NCI-H510A (cell line): ENCODE results near the gene C16orf95.
"Not testable (repeated sequence)": the region's sequence is repeated elsewhere in the genome, so short reads cannot be mapped to it uniquely, and the experiment has no call there.

Experiments used
- DNase-seq: peaks from one replicate; lab custom pipeline; 2025; lab: John Stamatoyannopoulos, UW

Gene C16orf95

DNA sequence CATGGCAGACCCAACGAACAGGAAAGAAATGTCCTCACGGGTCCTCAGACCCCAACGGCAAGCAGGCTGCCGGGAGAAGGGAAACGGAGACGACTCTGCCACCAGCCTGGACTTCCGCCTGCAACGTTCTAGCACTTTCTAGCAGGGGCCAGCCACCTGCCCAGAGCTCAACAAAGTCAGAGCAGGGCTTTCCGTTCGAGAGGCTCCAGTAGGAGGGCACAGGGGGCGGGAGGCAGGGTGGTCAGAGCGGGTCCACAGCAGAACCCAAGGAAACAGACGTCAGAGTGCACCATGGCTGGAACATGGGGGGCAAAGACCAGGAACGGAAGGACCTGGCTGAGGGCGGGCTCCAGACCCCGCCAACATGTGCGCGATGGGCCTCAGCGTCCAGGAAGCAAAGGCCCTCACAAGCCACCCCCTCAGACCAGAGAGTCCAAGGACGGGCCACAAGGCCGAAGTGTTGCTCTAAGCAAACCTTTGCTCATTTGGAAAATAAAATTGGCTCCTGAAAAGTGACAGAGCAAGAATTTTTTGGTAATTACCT lies 29.4 kb upstream of the C16orf95 start:
- DNase-seq: no peak

DNA sequence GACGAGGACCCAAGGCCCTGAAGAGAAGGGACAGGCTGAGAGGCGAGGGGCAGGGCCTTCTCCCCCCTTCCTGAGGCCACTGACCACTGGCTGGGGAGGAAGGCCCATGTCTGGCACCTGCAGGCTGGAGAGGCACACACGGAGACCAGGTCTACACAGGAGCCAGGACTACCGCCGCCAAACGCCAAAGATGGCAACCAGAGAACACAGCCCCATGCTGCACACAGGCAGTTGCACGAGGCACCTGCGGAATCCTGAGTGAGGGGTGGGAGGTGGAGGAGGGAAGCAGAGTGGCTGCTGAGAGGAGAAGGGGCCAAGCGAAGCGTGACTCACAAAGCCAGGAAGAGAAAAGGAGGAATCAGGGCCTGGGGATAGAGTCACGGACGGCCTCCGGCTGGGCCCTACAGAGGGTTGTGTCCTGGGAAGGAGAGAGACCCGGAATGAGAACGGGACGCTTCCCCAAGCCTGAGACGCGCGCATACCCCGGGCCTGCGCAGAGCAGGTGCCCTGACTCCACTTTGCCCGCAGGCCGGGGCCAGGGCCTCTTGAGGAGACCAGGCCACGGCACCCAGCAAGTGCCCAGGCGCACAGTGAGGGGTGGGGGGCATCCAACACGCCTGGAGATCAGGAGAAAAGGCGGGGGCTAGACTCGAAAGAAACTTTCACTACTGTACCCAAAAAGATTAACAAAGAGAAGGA lies 28.7 kb upstream of the C16orf95 start:
- DNase-seq: no peak

DNA sequence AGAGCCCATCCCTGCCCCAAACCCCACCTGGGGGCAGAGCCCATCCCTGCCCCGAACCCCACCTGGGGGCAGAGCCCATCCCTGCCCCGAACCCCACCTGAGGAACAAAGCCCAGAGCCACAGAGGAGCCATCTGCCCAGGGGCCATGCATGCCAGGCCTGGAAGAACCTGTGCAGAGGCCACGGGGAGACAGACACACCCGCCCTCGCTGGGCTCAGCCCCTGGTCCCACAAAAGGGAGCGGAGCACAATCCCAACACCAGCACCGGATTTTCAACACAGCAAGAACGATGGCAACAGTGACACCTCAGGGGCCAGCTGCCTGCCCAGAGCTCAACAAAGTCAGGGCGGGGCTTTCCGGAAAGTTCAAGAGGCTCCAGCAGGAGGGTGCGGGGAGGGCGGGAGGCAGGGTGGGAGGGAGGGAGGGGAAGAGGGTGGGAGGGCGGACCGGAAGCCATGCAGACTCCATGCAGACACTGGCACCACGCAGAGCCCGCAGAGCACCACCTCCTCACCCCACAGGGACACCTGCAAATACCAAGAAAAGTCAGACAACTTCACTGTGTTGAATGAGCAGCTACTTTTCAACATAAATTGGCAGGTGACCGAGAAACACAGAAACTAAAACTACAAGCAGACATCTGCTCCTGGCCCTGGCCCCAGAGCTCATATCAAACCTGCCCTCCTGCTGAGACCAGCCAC lies 27.9 kb upstream of the C16orf95 start:
- DNase-seq: peak; percentile 66

DNA sequence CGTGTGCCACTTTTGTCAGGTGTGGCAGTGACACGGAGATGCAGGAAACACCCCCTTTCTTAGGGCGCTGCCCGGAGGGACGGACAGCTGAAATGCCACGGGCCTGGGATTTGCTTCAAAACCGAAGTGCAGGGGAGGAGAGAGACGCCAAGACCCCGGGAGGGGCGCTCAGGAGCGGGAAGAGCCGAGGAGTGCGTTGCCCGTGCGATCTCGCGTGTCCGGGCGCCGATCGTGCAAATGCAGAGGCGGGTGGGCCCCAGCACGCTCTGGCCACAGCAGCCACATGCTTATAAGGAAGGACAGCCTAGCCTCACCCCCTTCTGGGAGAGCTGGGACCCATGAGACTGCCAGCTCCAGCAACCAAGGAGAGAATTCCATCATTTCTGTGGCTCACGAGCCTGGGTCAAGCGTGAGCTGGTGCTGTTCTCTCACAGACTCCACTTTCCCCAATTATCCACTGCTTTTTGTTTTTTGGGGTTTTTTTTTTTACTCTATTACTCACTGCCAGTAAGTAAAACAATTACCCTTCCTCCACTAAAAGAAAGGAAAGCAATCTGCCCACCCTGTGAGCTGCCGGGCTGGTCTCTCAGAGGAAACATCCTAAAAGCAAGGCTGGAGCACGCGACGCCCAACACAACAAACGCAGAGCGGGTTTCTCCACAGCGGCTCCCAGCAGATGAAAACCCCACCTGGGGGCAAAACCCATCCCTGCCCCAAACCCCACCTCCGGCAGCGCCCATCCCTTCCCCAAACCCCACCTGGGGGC lies 27.2 kb upstream of the C16orf95 start:
- no peak for DNase-seq

DNA sequence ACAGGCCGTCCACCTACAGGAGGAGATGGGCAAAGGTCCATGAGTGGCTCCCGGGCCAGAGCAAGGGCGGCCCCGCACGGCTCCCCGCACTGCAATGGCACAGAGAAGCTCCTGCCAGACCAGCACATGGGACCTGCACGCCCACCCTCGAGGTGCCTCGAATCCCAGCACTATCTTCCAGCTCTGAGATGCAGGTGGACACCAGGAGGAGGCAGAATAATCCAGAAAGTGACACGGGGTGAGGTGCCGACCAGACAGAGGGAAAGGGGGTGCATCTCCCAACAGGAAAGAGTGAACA lies 26.5 kb upstream of the C16orf95 start:
- DNase-seq: no peak

DNA sequence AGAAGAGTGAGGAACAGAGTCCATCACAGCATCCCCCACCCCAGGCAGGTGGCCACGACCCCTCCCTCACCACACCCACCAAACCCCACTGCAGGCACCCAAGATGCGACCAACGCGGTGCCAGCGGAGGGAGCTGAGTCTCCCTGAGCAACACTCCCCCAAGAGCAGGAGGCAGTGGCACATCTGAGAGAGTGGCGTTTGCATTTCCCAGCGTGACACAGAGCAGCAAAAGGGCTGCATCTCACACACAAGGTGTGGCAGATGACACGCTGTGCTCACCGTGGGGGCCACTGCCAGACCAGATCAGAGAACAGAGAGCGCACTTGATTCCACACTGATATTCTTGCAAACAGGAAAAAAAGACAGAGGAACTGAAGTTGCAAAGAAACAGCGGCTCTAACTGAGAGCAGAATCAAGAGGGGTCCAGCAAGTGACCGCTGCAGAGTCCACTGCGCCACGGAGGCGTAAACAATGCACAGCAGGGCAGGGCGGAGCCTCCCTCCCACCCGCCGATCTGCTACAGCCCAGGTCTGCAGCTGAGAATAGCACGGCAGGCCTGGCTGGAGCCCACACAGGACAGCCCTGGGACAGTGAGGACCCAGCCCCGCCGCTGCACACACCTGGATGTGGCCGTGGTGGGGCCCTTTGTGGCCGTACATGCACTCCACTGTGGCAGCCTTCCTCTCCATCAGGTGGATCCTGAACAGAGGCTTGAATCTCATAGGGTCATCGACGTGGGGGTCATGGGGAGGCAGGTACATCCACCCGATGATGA lies 26.0 kb upstream of the C16orf95 start:
- no peak for DNase-seq

DNA sequence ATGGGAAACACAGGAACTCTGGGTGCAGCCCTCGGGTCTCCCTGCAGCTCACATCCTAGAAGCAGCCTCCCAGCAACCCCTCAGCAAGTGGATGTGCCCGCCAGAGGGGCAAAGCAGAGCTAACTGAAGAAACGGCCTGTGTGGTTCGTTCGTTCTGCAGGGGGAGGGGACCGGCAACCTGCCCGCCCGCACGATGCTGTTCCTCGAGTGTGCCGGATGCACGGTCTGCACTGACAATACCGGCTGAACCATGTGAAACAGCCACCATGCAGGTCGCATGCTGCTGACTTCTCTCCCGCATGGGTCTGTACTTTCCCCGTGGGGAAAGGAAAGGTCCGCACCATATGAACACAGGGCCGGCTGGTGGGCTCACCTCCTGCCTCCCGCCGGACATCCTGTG lies 25.3 kb upstream of the C16orf95 start:
- no peak for DNase-seq

DNA sequence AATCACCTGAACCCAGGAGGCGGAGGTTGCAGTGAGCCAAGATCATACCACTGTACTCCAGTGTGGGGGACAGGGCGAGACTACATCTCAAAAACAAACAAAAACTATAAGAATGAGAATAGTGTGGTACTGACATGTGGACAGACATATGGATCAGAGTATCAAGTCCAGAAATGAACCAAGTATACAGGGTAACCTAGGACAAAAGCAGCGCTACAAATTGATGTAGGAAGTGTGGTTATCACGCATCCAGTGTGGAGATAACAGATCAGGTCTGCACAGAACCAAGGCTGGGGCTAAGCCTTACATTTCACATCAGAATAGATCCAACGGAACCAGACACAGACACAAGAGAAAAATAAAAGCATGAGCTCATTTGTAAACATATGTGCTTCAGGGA lies 23.0 kb upstream of the C16orf95 start:
- DNase-seq: no peak

DNA sequence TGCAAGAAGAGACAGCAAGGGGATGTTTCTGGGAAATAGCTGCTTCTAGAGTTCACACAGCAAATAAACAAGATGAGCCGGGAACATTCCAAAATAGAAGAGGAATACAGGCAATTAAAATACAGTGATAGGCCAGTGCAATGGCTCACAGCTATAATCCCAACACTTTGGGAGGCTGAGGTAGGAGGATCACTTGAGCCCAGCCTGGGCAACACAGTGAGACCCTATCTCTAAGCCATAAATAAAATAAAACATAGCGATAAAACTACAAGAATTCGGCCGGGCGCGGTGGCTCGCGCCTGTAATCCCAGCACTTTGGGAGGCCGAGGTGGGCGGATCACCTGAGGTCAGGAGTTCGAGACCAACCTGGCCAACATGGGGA lies 22.5 kb upstream of the C16orf95 start:
- not testable (repeated sequence) for DNase-seq

DNA sequence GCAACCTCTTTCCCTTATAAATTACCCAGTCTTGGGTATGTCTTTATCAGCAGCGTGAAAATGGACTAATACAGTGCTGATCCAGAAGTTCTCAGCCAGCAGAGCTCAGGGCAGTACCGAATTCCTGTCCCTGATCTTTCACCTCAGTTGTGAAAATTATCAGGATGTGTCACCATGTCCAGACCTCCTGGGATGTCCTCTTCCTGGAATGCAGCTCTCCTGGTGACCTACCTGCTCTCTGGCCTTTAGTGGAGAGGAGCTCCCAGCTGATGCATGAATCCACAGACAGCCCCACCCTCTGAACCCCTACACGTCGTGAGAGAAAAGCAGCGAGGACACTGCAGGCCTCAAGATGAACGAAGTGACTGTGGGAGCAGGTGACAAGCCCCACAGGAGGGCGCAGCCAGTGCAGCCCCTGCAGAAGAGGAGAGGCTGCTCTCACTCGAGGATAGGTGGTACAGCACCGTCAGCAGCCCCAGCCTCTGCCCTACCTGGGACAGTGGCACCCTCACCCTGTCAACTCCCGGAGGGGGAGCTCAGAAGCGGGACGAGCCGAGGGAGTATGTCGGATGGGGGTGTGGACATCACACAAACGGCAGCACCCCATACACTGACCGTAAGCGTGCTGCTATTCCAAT lies 22.0 kb upstream of the C16orf95 start:
- DNase-seq: no peak

DNA sequence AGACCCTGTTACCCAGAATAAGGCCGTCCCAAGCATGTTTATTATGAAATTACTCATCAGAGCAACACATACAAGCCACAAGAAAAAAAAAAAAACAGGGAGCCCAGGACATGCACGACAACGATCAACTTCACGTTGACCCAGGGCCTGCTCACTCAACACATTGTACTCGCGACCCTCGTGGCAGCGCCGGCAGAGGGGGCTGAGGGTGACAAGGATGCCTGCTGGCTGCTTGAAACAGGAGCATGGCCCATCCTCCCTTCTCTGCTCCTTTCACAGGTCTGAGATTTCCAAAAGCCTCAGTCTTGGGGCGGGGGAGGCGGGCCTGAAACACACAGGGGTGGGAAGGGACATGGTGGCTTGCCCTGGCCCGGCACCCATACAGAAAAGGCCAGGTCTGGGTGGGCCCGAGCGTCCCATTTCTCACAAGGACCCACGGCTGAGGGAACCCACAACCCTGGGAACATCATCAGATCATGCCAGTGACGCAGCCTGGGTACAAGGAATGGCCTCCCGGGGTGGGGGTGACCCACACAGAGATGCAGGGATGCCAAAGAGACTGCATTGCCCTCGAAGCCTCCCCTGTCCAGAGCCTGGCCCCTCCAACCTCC lies 21.1 kb upstream of the C16orf95 start:
- DNase-seq: no peak

DNA sequence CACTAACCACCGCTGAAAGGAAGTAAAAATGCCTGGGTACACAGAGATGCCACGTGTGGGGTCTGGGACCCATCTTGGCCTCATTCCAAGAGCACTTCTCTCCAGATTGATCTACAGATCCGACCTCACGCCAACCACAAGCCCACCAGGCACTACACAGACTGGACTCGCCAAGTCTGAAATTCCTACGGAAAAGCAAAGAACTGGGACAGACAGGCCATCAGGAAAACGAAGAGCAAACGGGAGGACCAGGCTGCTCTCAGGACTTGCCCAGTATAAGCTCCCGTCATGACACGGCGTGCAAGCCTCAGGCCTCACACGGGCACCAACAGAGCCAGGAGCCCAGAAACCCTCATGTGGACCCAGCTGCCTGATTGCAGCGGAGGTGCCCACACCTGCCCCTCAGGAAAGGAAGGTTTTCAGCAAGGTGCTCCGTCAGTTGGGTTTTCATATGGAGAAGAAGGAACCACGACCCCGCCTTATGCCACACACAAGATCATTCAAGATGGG lies 20.1 kb upstream of the C16orf95 start:
- no peak for DNase-seq

DNA sequence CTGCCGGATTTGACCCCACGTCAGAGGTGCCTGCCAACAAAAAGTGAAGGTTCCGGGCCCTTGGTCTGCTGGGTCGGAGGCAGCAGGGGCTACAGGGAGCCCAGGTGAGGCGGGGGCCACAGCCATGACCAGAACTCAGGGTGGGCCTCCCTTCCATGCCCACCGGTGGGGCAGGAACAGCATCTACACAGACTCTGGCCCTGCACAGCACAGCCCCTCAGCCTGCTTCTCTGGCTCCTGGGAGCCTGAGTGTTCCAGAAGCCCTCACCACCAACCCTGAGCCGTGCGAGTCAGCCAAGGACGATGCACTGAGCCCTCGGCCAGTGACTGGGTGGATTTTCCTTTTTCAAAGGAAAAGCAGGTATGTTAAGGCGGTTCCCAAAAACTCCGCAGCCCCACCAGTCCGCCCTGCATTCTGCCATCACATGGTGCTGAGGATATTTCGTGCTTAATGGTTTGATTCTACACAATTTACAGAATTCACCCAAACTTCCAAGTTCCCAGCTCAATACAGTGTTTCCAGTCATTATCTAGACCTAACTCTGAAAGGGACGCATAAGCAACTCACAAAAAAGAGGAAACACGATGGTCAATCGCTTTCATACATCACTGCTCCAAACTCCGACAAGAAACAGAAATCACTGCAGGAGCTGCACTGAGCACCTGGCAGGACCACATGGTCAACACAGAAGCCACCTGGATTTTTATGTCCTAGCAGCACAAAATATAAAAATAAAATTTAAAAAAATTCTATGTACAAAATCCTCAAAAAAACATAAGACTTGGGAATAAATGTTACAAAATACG lies 19.4 kb upstream of the C16orf95 start:
- no peak for DNase-seq

DNA sequence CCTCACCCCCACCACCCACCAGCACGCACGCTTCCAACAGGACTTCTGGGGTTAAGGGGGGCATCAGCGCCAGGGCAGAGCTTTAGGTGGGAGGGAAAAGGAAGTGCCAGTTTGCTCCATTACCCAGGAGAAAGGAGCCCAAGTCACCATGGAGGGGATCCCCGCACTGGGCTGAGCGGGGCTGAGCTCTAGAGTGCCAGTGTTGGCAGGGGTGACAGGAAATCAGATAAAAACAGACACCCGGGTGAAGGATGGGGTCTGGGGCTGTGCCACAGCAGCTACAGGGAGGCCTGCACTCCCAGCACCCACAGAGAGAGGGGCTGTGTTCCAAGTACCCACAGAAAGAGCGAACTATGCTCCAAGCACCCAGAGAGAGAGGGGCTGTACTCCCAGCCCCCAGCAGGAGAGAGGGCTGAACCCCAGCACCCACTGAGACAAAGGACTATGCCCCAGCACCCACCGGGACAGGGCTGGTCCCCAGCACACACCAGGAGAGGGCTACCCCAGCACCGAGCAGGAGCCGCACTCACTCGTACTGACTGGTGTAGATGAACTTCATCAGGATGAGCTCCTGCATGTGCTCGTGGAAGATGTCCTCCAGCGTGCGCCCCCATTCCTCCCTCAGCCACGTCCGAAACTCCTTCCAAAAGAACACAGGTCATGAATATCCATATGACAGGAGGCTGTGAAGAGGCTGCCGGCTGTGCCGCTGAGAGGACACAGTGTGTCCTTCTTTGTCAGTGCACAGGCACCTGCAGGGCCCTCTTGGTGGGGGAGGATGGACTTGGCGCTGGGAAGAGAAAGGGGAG lies 18.6 kb upstream of the C16orf95 start:
- no peak for DNase-seq

DNA sequence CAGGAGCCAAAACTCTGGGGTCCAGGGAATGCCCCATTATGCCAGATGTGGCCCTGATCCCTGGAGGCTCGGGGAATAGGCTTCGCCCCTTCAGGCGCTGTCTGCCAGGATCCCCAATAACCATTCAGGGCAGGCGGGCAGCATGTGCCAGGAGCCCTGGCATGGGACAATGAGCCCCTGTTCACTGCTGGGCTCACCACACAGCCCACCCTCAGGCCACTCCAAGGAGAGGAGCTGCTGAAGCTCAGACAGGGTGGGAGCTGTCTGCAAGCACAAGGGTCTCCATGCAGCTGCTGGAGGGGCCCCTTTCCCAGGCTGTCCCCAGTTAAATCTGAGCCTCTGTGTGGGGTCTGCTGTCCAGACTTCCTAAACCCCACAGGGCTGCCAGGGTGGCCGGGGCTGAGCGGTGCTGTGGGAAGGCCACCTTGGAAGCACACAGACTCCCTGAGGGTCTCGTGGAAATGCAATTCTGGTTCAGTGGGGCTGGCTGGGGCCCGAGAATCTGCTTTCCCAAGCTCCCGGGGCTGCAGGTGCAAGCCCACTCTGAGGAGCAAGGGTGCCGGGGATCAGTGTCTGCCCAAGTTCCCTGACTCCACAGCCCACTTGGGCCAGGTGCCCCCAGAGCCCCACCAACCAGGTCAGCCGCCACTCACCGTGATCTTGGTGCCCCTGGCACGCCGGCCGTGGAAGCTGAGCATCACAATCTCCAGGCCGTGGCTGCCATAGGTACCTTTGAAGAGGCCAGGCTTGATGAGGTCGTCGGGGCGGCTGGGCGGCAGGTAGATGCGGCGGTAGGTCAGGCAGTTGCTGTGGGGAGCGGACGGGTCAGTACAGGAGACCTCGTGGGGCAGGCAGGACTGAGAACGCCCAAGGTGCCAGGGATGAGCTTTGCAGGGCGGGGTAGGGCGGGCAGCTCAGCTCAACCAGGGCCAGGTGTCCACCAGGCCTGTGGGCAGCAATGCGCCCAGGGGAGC lies 17.7 kb upstream of the C16orf95 start:
- no peak for DNase-seq

DNA sequence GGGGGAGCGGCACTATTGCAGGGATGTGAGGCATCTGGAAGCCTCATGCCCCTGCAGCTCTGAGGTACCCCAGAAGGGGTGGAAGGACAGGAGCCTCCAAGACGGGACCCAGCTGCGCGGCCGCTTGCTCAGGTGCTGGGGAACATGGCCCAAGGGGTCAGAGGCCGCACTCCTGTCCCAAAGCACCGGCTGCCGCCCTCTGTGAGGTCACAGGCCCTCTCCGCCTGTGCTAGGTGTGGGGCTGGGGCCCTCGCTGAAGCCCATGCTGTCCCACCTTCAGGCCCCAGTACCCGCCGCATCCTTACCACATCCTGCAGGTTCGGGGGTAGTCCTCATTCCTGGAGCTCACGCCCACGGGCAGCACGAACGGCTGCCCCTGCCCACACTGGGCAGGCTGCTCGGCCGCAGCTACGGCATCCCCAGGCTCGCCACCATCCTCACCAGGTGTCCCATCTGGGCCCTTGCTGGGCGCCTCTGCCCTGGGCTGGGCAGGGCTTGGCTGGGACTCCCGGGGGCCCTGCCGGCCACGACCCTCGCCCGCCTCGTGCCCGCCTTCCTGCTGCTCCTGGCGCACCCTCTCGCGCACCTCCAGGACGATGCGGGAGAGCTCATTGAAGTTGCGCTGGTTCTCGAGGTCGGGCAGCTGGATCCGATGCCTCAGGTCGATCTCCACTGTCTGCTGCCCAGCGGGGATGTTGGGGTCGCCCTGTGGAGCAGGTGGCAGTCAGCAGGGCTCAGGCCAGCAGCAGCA lies 16.6 kb upstream of the C16orf95 start:
- DNase-seq: no peak

DNA sequence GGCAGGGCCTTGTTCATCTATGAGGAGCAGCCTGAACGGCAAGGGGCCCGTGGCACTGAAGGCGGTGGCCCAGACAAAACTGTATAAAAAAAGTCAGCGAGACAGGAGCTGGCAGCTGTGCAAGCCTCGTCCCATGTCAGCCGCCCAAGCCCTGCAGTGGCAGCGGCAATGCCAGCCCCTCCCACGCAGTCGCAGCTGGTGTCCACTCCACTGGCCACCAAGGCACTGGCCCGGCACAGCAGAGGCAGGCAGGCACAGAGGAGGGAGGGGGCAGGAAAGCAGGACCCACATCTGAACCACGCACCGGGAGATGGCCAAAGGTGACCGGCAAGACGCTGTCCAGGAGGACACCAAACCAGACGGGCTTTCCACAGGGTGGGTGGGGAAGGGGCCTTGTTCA lies 15.9 kb upstream of the C16orf95 start:
- no peak for DNase-seq
